CD14-positive monocyte (primary cell): Measurements from ENCODE around the gene KAZN. TPM values are rescaled to one million over a fixed set of nuclear protein-coding genes. Genes with fewer than 3 reads are reported as not detected.

Experiments used
- DNase-seq, 3 donors: peaks; one replicate each; pipeline ENCODE4 v3.0.0-alpha.2; 2011 to 2022
- H2AFZ ChIP-seq: 2 replicates; pipeline ENCODE4 v1.6.0; 2012; ENCODE audit warnings: mild to moderate bottlenecking, low read depth, low read length, inconsistent platforms; ENCODE audit not compliant: insufficient read depth, poor library complexity, severe bottlenecking
- H3K27ac ChIP-seq, 2 donors: 1 replicate in 1 of 2; 2 replicates in 1 of 2; pipeline ENCODE4 v1.5.1; 2012 to 2013; ENCODE audit warnings: low read length in 2 of 2, control low read depth in 1 of 2, inconsistent platforms in 1 of 2, low read depth in 1 of 2, mild to moderate bottlenecking in 1 of 2
- H3K27me3 ChIP-seq, 2 donors: one replicate each; pipeline versions ENCODE4 v1.6.0 to v1.6.1; 2011 to 2013; ENCODE audit warnings: low read length in 2 of 2; ENCODE audit not compliant: control insufficient read depth in 2 of 2, insufficient read depth in 2 of 2
- H3K36me3 ChIP-seq, 2 donors: replicated peaks in 1 of 2; 1 replicate in 1 of 2; 2 replicates in 1 of 2; pipeline versions ENCODE4 v1.5.1 to v1.6.1; 2012 to 2013; ENCODE audit warnings: low read length in 2 of 2, control low read depth in 1 of 2, inconsistent platforms in 1 of 2, mild to moderate bottlenecking in 1 of 2; ENCODE audit not compliant: insufficient read depth in 2 of 2, control insufficient read depth in 1 of 2
- H3K4me1 ChIP-seq, 2 donors: 1 replicate in 1 of 2; 2 replicates in 1 of 2; pipeline versions ENCODE4 v1.5.1 to v1.6.1; 2012 to 2013; ENCODE audit warnings: low read length in 2 of 2, control low read depth in 1 of 2, inconsistent platforms in 1 of 2, mild to moderate bottlenecking in 1 of 2, moderate library complexity in 1 of 2; ENCODE audit not compliant: insufficient read depth in 2 of 2, control insufficient read depth in 1 of 2
- H3K4me2 ChIP-seq: replicated peaks from 2 replicates; pipeline ENCODE3; 2012; ENCODE audit warnings: low read length, moderate library complexity, mild to moderate bottlenecking; ENCODE audit not compliant: poor library complexity, severe bottlenecking; ENCODE audit errors: extremely low read depth
- H3K4me3 ChIP-seq, 3 experiments: fragments of 200-600 bp in 1 of 3; sonication (generic) in 1 of 3; replicated peaks in 1 of 3; 1 replicate in 2 of 3; 2 replicates in 1 of 3; pipeline ENCODE4 v1.5.1; 2011 to 2013; ENCODE audit warnings: low read length in 3 of 3, mild to moderate bottlenecking in 3 of 3, control low read depth in 2 of 3, low read depth in 2 of 3, inconsistent platforms in 1 of 3, moderate library complexity in 1 of 3
- H3K79me2 ChIP-seq: 2 replicates; pipeline ENCODE4 v1.6.0; 2012; ENCODE audit warnings: mild to moderate bottlenecking, control low read depth, inconsistent platforms, low read length, moderate library complexity; ENCODE audit not compliant: insufficient read depth
- H3K9ac ChIP-seq: 2 replicates; pipeline ENCODE4 v1.6.0; 2017; ENCODE audit warnings: low read length, mild to moderate bottlenecking; ENCODE audit not compliant: insufficient read depth, poor library complexity, severe bottlenecking
- H3K9me3 ChIP-seq, 2 donors: replicated peaks in 1 of 2; 1 replicate in 1 of 2; 2 replicates in 1 of 2; pipeline versions ENCODE4 v1.5.1 to v1.6.1; 2012 to 2013; ENCODE audit warnings: low read length in 2 of 2, control low read depth in 1 of 2; ENCODE audit not compliant: control insufficient read depth in 1 of 2, insufficient read depth in 1 of 2
- H4K20me1 ChIP-seq: 2 replicates; pipeline ENCODE4 v1.6.0; 2012; ENCODE audit warnings: mild to moderate bottlenecking, low read length, control low read depth, moderate library complexity; ENCODE audit not compliant: insufficient read depth
- H3K27ac Mint-ChIP-seq, 7 donors: one replicate each; pipeline ENCODE4 v1.8.0; 2020; ENCODE audit warnings: mild to moderate bottlenecking in 7 of 7, mixed read lengths in 7 of 7, moderate library complexity in 6 of 7, inconsistent platforms in 2 of 7
- H3K27me3 Mint-ChIP-seq, 3 donors: one replicate each; pipeline ENCODE4 v1.8.0; 2021 to 2022; ENCODE audit warnings: low read depth in 3 of 3, mild to moderate bottlenecking in 3 of 3, mixed read lengths in 3 of 3, moderate library complexity in 3 of 3, inconsistent platforms in 1 of 3
- H3K36me3 Mint-ChIP-seq, 2 donors: one replicate each; pipeline ENCODE4 v1.8.0; 2020; ENCODE audit warnings: mixed read lengths in 2 of 2, inconsistent platforms in 1 of 2, mild to moderate bottlenecking in 1 of 2
- H3K4me1 Mint-ChIP-seq: one replicate; pipeline ENCODE4 v1.8.0; 2020; ENCODE audit warnings: mild to moderate bottlenecking, mixed read lengths
- H3K4me3 Mint-ChIP-seq, 2 donors: one replicate each; pipeline ENCODE4 v1.8.0; 2020; ENCODE audit warnings: mild to moderate bottlenecking in 2 of 2, mixed read lengths in 2 of 2, moderate library complexity in 1 of 2
- H3K9me3 Mint-ChIP-seq, 7 donors: one replicate each; pipeline ENCODE4 v1.8.0; 2020 to 2022; ENCODE audit warnings: mixed read lengths in 7 of 7, mild to moderate bottlenecking in 6 of 7, moderate library complexity in 6 of 7, inconsistent platforms in 2 of 7
- WGBS: methylation state at CpG from one replicate; pipeline ENCODE4 v1.1.5; 2013; ENCODE audit warnings: missing lambda C conversion rate; ENCODE audit not compliant: insufficient coverage; 5-methylcytosine and 5-hydroxymethylcytosine counted together
- intact Hi-C, 2 donors: fragments of 100-400 bp; cut with micrococcal nuclease; formaldehyde crosslinking; loops; one replicate each; pipeline versions ENCODE4 v1.15.0 to v1.15.1; 2023
- polyA plus RNA-seq, 3 donors: library from polyadenylated mRNA; depleted of rRNA in 1 of 3; unstranded in 2 of 3; stranded (reverse) in 1 of 3; fragments of 300-500 nt in 2 of 3; fragments of >200 nt in 1 of 3; fragmentation: Illumina TruSeq in 2 of 3; gene quantifications; 1 replicate in 2 of 3; 2 replicates in 1 of 3; pipeline ENCODE4 v1.2.3, GENCODE V29; 2012 to 2021
- TF ChIP-seq, protein P1 (sequence below): fragments of 200-600 bp; IDR thresholded peaks from one replicate; pipeline ENCODE4 v1.8.0; 2022; ENCODE audit warnings: antibody characterized with exemption, mild to moderate bottlenecking

The KAZN gene
- polyA plus RNA-seq, 3 donors: not detected

DNA sequence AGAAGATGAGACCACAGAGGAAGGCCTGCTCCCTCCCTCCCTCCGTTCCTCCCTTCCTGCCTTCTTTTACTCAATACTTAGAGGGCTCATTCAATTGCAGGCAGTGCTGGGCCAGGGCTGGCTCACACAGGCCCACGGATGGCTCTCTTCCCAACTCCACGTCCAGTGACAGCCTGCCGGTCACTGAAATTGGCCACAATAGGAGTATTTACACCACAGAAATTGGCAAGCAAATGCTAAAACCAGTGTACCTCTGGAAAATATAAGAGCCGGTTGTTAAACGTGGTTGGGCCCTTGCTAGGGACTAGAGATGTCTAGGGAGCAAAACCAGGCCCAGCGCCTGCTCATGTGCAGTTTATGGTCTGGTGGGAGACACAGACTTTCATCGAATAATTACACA is 482.6 kb downstream of the KAZN start:
- Histone ChIP-seq H3K27ac (no peak overlapping the region), H3K9me3 (no peaks in the 10 kb centered on the region), H2AFZ (no peak overlapping the region), H3K4me1 (peaks cover 8 to 9% of the 10 kb centered on the region in 2 donors), H3K36me3 (no peaks in the 10 kb centered on the region), H3K4me2 (no peak overlapping the region), H3K79me2 (no peaks in the 10 kb centered on the region), H3K27me3 (no peaks in the 10 kb centered on the region), H4K20me1 (no peaks in the 10 kb centered on the region), H3K9ac (no peak overlapping the region), H3K4me3 (no peak overlapping the region)
- intact Hi-C loops: no loop called here
- Mint-ChIP-seq H3K27ac (peak overlapping the region in 1 of 7 donors; percentile 70), H3K9me3 (no peaks in the 10 kb centered on the region), H3K36me3 (no peaks in the 10 kb centered on the region), H3K4me3 (no peak overlapping the region), H3K4me1 (peaks cover 18% of the 10 kb centered on the region), H3K27me3 (peaks cover 2 to 7% (median 5%) of the 10 kb centered on the region in 3 donors)
- TF ChIP-seq, protein P1, sequence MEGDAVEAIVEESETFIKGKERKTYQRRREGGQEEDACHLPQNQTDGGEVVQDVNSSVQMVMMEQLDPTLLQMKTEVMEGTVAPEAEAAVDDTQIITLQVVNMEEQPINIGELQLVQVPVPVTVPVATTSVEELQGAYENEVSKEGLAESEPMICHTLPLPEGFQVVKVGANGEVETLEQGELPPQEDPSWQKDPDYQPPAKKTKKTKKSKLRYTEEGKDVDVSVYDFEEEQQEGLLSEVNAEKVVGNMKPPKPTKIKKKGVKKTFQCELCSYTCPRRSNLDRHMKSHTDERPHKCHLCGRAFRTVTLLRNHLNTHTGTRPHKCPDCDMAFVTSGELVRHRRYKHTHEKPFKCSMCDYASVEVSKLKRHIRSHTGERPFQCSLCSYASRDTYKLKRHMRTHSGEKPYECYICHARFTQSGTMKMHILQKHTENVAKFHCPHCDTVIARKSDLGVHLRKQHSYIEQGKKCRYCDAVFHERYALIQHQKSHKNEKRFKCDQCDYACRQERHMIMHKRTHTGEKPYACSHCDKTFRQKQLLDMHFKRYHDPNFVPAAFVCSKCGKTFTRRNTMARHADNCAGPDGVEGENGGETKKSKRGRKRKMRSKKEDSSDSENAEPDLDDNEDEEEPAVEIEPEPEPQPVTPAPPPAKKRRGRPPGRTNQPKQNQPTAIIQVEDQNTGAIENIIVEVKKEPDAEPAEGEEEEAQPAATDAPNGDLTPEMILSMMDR: no peak
- WGBS: 58% methylated on average over 8 of the region's 8 CpGs
- DNase-seq: no peak

DNA sequence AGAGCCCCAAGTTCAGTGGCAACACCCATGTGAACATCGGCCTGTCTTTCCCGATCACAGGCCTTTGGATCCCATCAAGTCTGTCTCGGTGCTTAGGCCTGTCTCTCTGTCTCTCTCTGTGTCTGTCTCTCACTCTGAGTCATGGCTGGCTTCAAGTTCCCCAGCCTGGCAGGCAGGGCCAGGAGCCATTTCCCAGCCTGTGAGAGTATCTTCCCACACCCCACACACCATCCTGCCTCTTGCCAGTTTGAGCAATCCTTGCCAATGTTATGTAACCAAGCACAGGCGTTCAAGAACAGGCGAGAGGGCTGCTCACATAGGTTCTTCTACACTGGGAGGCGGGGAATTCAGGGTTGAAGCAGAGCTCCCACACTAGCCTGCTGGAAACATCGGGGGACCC is 485.1 kb downstream of the KAZN start:
- Mint-ChIP-seq H3K36me3 (no peaks in the 10 kb centered on the region), H3K4me3 (no peak overlapping the region), H3K27ac (peak overlapping the region in 2 of 7 donors; percentile 47 to 73), H3K27me3 (peaks cover 1 to 7% (median 2%) of the 10 kb centered on the region in 3 donors), H3K9me3 (no peaks in the 10 kb centered on the region), H3K4me1 (peaks cover 18% of the 10 kb centered on the region)
- H3K4me1 ChIP-seq: peaks cover 8 to 9% of the 10 kb centered on the region in 2 donors
- TF ChIP-seq, protein P1: no peak
- DNase-seq: peak; percentile 5 to 66 (median 24)
- no peak overlapping the region for H3K4me2 ChIP-seq
- no peaks in the 10 kb centered on the region for H3K36me3 ChIP-seq
- intact Hi-C loops: no loop called here
- peak overlapping the region; percentile 54 for H2AFZ ChIP-seq
- 43% methylated on average over 6 of the region's 7 CpGs for WGBS
- H3K4me3 ChIP-seq: no peak overlapping the region
- no peaks in the 10 kb centered on the region for H3K79me2 ChIP-seq
- H3K9me3 ChIP-seq: no peaks in the 10 kb centered on the region
- H3K27me3 ChIP-seq: no peaks in the 10 kb centered on the region
- no peak overlapping the region for H3K9ac ChIP-seq
- H3K27ac ChIP-seq: no peak overlapping the region
- no peaks in the 10 kb centered on the region for H4K20me1 ChIP-seq
